HG03460 (cell line): ENCODE data around the gene IQGAP3.
"Not testable (repeated sequence)": the region's sequence is repeated elsewhere in the genome, so short reads cannot be mapped to it uniquely, and the experiment has no call there.

Experiments used
- ATAC-seq: cut with Tn5 transposase; IDR thresholded peaks from one replicate; pipeline ENCODE4 v1.9.1; 2021; ENCODE audit not compliant: unreplicated experiment

The IQGAP3 gene

GRCh38 chr1:156571919-156572662 lies at the start of gene IQGAP3:
Gene IQGAP3 (minus strand): TSS chr1:156572565. CDS start chr1:156572529, 36 bp downstream.
- ATAC-seq, result peak; percentile 85

- ATAC-seq, result no peak
These were observed 47.2 kb upstream of the IQGAP3 start for GRCh38 chr1:156619582-156619955.

GRCh38 chr1:156618853-156619581 lies 46.7 kb upstream of the IQGAP3 start, which contains the start of gene HAPLN2:
Gene HAPLN2 (plus strand): TSS chr1:156619415. CDS start chr1:156623491, 4,076 bp downstream.
- no peak for ATAC-seq

- ATAC-seq, result no peak
These were observed 44.1 kb upstream of the IQGAP3 start for GRCh38 chr1:156616463-156616862.

GRCh38 chr1:156615946-156616345 lies 43.6 kb upstream of the IQGAP3 start:
- ATAC-seq, result no peak

GRCh38 chr1:156612666-156613065 lies 40.3 kb upstream of the IQGAP3 start:
- ATAC-seq, result no peak

GRCh38 chr1:156610072-156610471 lies 37.7 kb upstream of the IQGAP3 start:
- ATAC-seq, result not testable (repeated sequence)

- ATAC-seq, result no peak
These were observed 36.6 kb upstream of the IQGAP3 start for GRCh38 chr1:156608981-156609380.

GRCh38 chr1:156608036-156608674 lies 35.8 kb upstream of the IQGAP3 start:
- no peak for ATAC-seq

GRCh38 chr1:156607344-156607743 lies 35.0 kb upstream of the IQGAP3 start:
- ATAC-seq, result not testable (repeated sequence)

GRCh38 chr1:156602557-156602993 lies 30.2 kb upstream of the IQGAP3 start:
- no peak for ATAC-seq

GRCh38 chr1:156601892-156602291 lies 29.5 kb upstream of the IQGAP3 start:
- ATAC-seq, result no peak

- no peak for ATAC-seq
These were observed 28.9 kb upstream of the IQGAP3 start, which contains the start of gene GPATCH4 for GRCh38 chr1:156601122-156601830. Gene GPATCH4 (minus strand): TSS chr1:156601479.

GRCh38 chr1:156600733-156601121 lies 28.4 kb upstream of the IQGAP3 start:
- ATAC-seq, result no peak

GRCh38 chr1:156599811-156600210 lies 27.4 kb upstream of the IQGAP3 start:
- ATAC-seq, result peak; percentile 53

GRCh38 chr1:156598731-156599432 lies 26.5 kb upstream of the IQGAP3 start:
- no peak for ATAC-seq

GRCh38 chr1:156598125-156598524 lies 25.8 kb upstream of the IQGAP3 start:
- ATAC-seq, result no peak

- no peak for ATAC-seq
These were observed 24.1 kb upstream of the IQGAP3 start for GRCh38 chr1:156596426-156596825.

- no peak for ATAC-seq
These were observed 22.7 kb upstream of the IQGAP3 start for GRCh38 chr1:156595016-156595415.

- no peak for ATAC-seq
These were observed 21.8 kb upstream of the IQGAP3 start for GRCh38 chr1:156594190-156594589.

- ATAC-seq, result no peak
These were observed 21.3 kb upstream of the IQGAP3 start for GRCh38 chr1:156593661-156593989.
